K562 (cell line): ENCODE results near the gene CSNK1G2. TPM values are rescaled to one million over a fixed set of nuclear protein-coding genes. Genes with fewer than 3 reads are reported as not detected.
A peak's percentile ranks its signal among the peaks of the same experiment; 100 is the strongest.

Experiments used
- ATAC-seq: fragments of 200-7000 bp; cut with Tn5 transposase; 3 replicates; pipeline ENCODE4 v1.9.1; 2020; ENCODE audit warnings: moderate library complexity
- BruUV-seq: library from RNA; stranded (reverse); fragments of 400-500 nt; replicated peaks from 2 replicates; lab custom pipeline; 2021; lab: Mats Ljungman, UMichigan
- CTCF ChIA-PET: fragments of 300-600 bp; formaldehyde crosslinking; extraction: SDS; loops from one replicate; lab custom pipeline; 2021; ENCODE audit warnings: low intra/inter-chr PET ratio; lab: Yijun Ruan, JAX
- POLR2A ChIA-PET: fragments of 300-600, 350-650 bp; sonication (Branson Sonifier 250); formaldehyde crosslinking; extraction: SDS; loops from one replicate; lab custom pipeline; 2021; ENCODE audit warnings: antibody characterized with exemption, inconsistent platforms; lab: Yijun Ruan, JAX
- DNase-seq, 4 experiments: peaks; one replicate each; pipeline versions ENCODE4 v3.0.0 to v3.0.0-alpha.2; 2011 to 2018; ENCODE audit warnings: low spot score in 3 of 4, mixed read lengths in 3 of 4; ENCODE audit errors: extremely low read depth in 1 of 4
- FAIRE-seq: peaks from 2 replicates; lab custom pipeline; 2011; peaks lifted over from hg19 to GRCh38; lab: Jason Lieb, UNC
- H2AFZ ChIP-seq: 2 replicates; pipeline ENCODE4 v1.6.0; 2011; ENCODE audit warnings: low read depth, low read length, control low read depth, inconsistent platforms
- H3K27ac ChIP-seq: fragments of 200-600 bp; 3 replicates; pipeline ENCODE4 v1.8.0; 2011; ENCODE audit warnings: low read depth, mild to moderate bottlenecking, control low read depth, inconsistent platforms, low read length, moderate library complexity, mixed read lengths; ENCODE audit errors: extremely low read depth
- H3K27me3 ChIP-seq, 2 experiments: fragments of 300-600 bp in 1 of 2; 2 replicates in 1 of 2; 3 replicates in 1 of 2; pipeline versions ENCODE4 v1.6.0 to v1.8.0; 2011; ENCODE audit warnings: inconsistent platforms in 2 of 2, low read length in 2 of 2, mild to moderate bottlenecking in 1 of 2, mixed read lengths in 1 of 2, moderate library complexity in 1 of 2; ENCODE audit not compliant: control insufficient read depth in 2 of 2, insufficient read depth in 2 of 2
- H3K36me3 ChIP-seq: fragments of 300-600 bp; 3 replicates; pipeline ENCODE4 v1.8.0; 2011; ENCODE audit warnings: mild to moderate bottlenecking, low read length, inconsistent platforms; ENCODE audit not compliant: control insufficient read depth, insufficient read depth
- H3K4me1 ChIP-seq, 2 experiments: fragments of 200-600 bp in 1 of 2; replicated peaks in 1 of 2; 2 replicates in 1 of 2; 3 replicates in 1 of 2; pipeline versions ENCODE4 v1.5.1 to v1.8.0; 2011; ENCODE audit warnings: inconsistent platforms in 2 of 2, low read length in 2 of 2, mild to moderate bottlenecking in 1 of 2, mixed read lengths in 1 of 2, moderate library complexity in 1 of 2; ENCODE audit not compliant: control insufficient read depth in 2 of 2, insufficient read depth in 2 of 2
- H3K4me2 ChIP-seq: 2 replicates; pipeline ENCODE4 v1.6.1; 2011; ENCODE audit warnings: low read length, control low read depth, inconsistent platforms, mixed read lengths; ENCODE audit not compliant: insufficient read depth
- H3K4me3 ChIP-seq: fragments of 200-600 bp; sonication (generic), shearing (Covaris generic); 2 replicates; pipeline ENCODE4 v1.5.1; 2016; ENCODE audit warnings: control low read depth, inconsistent platforms
- H3K79me2 ChIP-seq: fragments of 200-600 bp; 3 replicates; pipeline ENCODE4 v1.8.0; 2011; ENCODE audit warnings: low read length, inconsistent platforms; ENCODE audit not compliant: control insufficient read depth, insufficient read depth
- H3K9ac ChIP-seq, 2 experiments: 2 replicates each; pipeline versions ENCODE4 v1.6.0 to v1.6.1; 2011; ENCODE audit warnings: low read depth in 2 of 2, low read length in 2 of 2, control low read depth in 1 of 2, inconsistent platforms in 1 of 2, mild to moderate bottlenecking in 1 of 2, mixed read lengths in 1 of 2; ENCODE audit not compliant: insufficient read depth in 1 of 2
- H3K9me1 ChIP-seq: one replicate; pipeline ENCODE4 v1.6.0; 2011; ENCODE audit warnings: inconsistent platforms, mild to moderate bottlenecking, low read length, moderate library complexity; ENCODE audit not compliant: control insufficient read depth, insufficient read depth
- H3K9me3 ChIP-seq: replicated peaks from 2 replicates; pipeline ENCODE4 v1.5.1; 2011; ENCODE audit warnings: low read depth, low read length, inconsistent platforms; ENCODE audit not compliant: control insufficient read depth, insufficient read depth
- H4K20me1 ChIP-seq: replicated peaks from 2 replicates; pipeline ENCODE4 v1.6.1; 2011; ENCODE audit warnings: low read length, inconsistent platforms, mixed read lengths; ENCODE audit not compliant: control insufficient read depth, insufficient read depth
- ATF6 ChIP-seq: sonication (generic); formaldehyde crosslinking; IDR thresholded peaks from 2 replicates; pipeline ENCODE4 v1.4.0; 2020; ENCODE audit warnings: mild to moderate bottlenecking, missing genetic modification reagents
- FOXA1 ChIP-seq: fragments of 450-650 bp; IDR thresholded peaks from 2 replicates; pipeline ENCODE4 v1.6.1; 2016; ENCODE audit warnings: mild to moderate bottlenecking, borderline replicate concordance
- JUN ChIP-seq, 2 experiments: sonication (generic) in 1 of 2; formaldehyde crosslinking in 1 of 2; IDR thresholded peaks; 2 replicates each; pipeline versions ENCODE4 v1.6.1 to v1.8.0; 2012 to 2022; ENCODE audit warnings: borderline replicate concordance in 2 of 2, mild to moderate bottlenecking in 2 of 2, improper control_type of control experiment in 1 of 2, low read depth in 1 of 2, low read length in 1 of 2, missing genetic modification reagents in 1 of 2
- PCBP1 ChIP-seq: fragments of 200-400 bp; formaldehyde crosslinking; IDR thresholded peaks from 2 replicates; pipeline ENCODE4 v1.6.1; 2018; ENCODE audit warnings: mild to moderate bottlenecking, low read depth, low read length; ENCODE audit not compliant: poor library complexity, severe bottlenecking
- THRAP3 ChIP-seq: fragments of 450-650 bp; IDR thresholded peaks from 2 replicates; pipeline ENCODE4 v1.6.1; 2016; ENCODE audit warnings: mild to moderate bottlenecking, inconsistent platforms, borderline replicate concordance
- USF2 ChIP-seq: sonication (generic); formaldehyde crosslinking; IDR thresholded peaks from 2 replicates; pipeline ENCODE4 v1.5.0; 2020; ENCODE audit warnings: missing genetic modification reagents
- ZNF512 ChIP-seq: IDR thresholded peaks from 2 replicates; pipeline ENCODE4 v1.6.1; 2016; ENCODE audit warnings: missing genetic modification characterization, missing compliant biosample characterization
- WGBS: fragments of 100-300 bp; shearing (Covaris generic); methylation state at CpG from one replicate; pipeline ENCODE4 v1.1.6; 2016; ENCODE audit warnings: low coverage, mixed read lengths; ENCODE audit not compliant: insufficient coverage; ENCODE audit errors: missing lambda C conversion rate; 5-methylcytosine and 5-hydroxymethylcytosine counted together
- in situ Hi-C: fragments of 300-500 bp; cut with MboI; formaldehyde crosslinking; loops from 4 replicates; pipeline ENCODE4 v1.15.0; 2018; ENCODE audit warnings: inconsistent platforms, mixed read lengths
- intact Hi-C: fragments of 100-400 bp; cut with micrococcal nuclease; formaldehyde crosslinking; loops from 2 replicates; pipeline ENCODE4 v1.14.2; 2022
- polyA plus RNA-seq, 8 experiments: library from polyadenylated mRNA; depleted of rRNA in 4 of 8; stranded (reverse) in 5 of 8; unstranded in 3 of 8; fragments of >200 nt; fragmentation: Nextera tagmentation in 2 of 8; fragmentation: Illumina TruSeq in 1 of 8; extraction: Ambion mirVana in 2 of 8; extraction: Trizol in 1 of 8; gene quantifications; 2 replicates each; pipeline versions ENCODE4 v1.2.1 to v1.2.3, GENCODE V29; 2011 to 2014; ENCODE audit warnings: inconsistent platforms in 1 of 8, missing spikeins in 1 of 8
- total RNA-seq, 7 experiments: library from RNA; depleted of rRNA in 6 of 7; stranded (reverse); fragments of >200 nt in 6 of 7; fragmentation: Illumina TruSeq in 2 of 7; extraction: Trizol in 2 of 7; gene quantifications; 2 replicates each; pipeline versions ENCODE4 v1.2.1 to v1.2.3, GENCODE V29; 2011 to 2021; ENCODE audit warnings: low replicate concordance in 1 of 7

CSNK1G2 gene
- total and polyA plus RNA-seq, 9 of the 15 experiments (the other 6 are each of a cell fraction or from before 2014, with no cell fraction given), result 0.48 to 119 (median 49.5) TPM

- TF ChIP-seq ZNF512 (tag) (no peak), FOXA1 (no peak), ATF6 (CRISPR knock-in tag) (no peak), THRAP3 (no peak), JUN (IDR thresholded peaks at IDR 0.05; ENCODE audit: borderline replicate concordance, low read depth, low read length) (no peak), JUN (CRISPR knock-in tag; IDR thresholded peaks at IDR 0.05; ENCODE audit: borderline replicate concordance) (no peak)
Observed at GRCh38 chr19:1978346-1978894, 37.4 kb downstream of the CSNK1G2 start (continued).

- ChIA-PET POLR2A (no interaction called here), CTCF (no interaction called here)
- H4K20me1 ChIP-seq, result 0 out of 2 replicates have a peak, but pooled peaks cover 10% of the 10 kb centered on the region
- no peak for DNase-seq
- peaks cover 79% of the 10 kb centered on the region; the same call in 2 of the 3 replicates for H3K36me3 ChIP-seq
- H3K27ac ChIP-seq, result no peak overlapping the region
- intact Hi-C loops, result no loop called here
- in situ Hi-C loops, result no loop called here
- FAIRE-seq, result no peak
- no peak overlapping the region for H3K9ac ChIP-seq
- no peak for ATAC-seq
- peaks cover 4 to 48% of the 10 kb centered on the region in 2 experiments; a peak in 4 of 5 replicates for H3K4me1 ChIP-seq
- no peak overlapping the region for H3K4me2 ChIP-seq
- no peaks in the 10 kb centered on the region for H3K9me1 ChIP-seq
- no peak overlapping the region for H3K4me3 ChIP-seq
- H3K9me3 ChIP-seq, result no peaks in the 10 kb centered on the region
- H3K27me3 ChIP-seq, result no peaks in the 10 kb centered on the region
- no peak overlapping the region for H2AFZ ChIP-seq
- TF ChIP-seq PCBP1 (peak; percentile 40), USF2 (CRISPR knock-in tag) (no peak)
- no TSS peak for BruUV-seq
- H3K79me2 ChIP-seq, result peaks cover 31% of the 10 kb centered on the region
- WGBS, result 97% methylated on average over 14 of the region's 43 CpGs
Observed at GRCh38 chr19:1979017-1979416, 38.0 kb downstream of the CSNK1G2 start.
